NOMO-1 treated with DMSO at 0.1 percent for 48 hours (cell line): ENCODE results near the gene HIGD2B.
"Not testable (repeated sequence)": the region's sequence is repeated elsewhere in the genome, so short reads cannot be mapped to it uniquely, and the experiment has no call there.

ENCODE experiments used
- DNase-seq: peaks from one replicate; lab custom pipeline; 2025; ENCODE audit not compliant: unreplicated experiment; lab: John Stamatoyannopoulos, UW

HIGD2B gene

DNA sequence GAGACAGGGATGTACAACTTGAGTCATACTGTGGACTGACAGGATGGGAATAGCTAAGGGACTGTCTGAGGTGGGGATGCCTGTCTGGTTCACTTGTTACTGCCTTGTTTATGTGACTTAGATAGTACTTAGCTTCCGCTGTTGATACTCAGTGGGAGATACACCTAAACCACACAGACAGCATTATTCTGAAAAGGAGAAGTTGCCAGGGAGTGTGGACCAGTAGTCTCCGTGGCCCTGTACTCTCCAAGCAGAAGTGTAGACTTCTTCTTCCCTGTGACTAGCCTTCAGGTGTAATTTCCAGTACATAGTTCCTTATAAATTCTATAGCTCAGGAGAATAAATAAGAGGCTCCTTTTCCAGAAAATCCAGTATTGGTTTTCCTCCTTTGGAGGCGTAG is 5.1 kb downstream of the HIGD2B start:
- DNase-seq = no peak

DNA sequence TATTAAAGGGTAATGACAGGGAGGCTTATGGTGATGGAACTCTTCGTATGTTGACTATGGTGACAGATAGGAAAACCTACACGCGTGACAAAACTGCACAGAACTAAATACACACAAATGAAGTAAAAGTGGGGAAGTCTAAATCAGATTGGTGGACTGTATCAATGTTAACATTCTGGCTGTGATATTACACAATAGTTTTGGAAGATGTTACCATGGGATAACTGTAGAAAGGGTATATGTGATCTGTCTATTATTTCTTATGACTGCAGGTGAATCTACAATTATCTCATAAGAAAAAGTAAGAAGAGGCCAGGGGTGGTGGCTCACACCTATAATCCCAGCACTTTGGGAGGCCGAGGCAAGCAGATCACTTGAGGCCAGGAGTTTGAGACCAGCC is 9.1 kb downstream of the HIGD2B start:
- DNase-seq = no peak

DNA sequence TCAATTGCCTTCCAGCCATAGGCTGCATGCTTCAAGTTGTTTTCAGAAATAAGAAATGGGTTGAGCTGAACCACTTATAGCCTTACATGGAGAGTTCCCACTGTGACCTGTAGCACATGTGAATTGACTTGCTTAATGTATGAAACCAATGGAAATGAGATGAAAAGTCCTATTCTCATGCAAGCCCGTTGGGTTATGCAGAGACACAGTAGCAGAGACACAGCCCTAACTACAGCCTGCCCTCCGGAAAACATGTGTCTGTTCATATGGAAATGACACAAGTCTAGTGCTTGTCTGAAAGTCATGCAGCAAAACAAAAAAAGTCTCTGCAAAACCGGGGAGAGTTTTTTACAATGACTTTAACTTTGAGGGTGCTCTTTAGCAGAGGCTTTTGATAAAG is 14.5 kb downstream of the HIGD2B start:
- DNase-seq = no peak

DNA sequence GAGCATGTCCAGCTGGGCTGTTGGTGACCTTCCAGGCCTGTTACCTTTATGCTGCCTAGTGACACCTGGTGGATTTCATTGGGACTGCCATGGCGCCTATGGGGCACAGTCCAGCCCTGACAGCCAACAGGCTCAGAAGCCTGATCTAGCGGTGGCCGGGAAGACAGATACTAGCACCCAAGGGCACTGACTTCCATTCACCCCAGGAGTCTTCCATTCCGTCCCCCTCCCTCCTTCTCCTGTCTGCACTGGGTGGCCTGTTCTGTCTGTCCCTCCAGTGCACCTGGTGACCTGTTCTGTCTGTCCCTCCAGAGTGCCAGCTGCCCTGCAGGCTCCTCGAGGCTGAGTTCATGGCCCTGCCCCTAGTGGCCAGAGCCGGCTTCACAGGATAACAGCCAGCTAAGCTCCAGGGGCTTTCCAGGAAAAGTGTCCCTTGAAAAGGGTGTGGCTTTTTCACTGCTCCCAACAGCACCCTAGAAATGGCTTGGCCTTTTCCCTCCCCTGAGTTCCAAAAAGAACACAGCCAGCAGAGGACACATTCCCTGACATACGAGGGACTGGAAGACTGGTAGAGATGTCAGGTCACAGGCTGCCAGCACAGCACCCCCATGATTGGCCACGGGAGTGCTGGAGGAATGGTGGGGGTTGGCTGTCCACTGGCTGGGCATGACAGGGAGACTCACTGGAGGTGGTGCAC is 15.2 kb downstream of the HIGD2B start:
- not testable (repeated sequence) for DNase-seq

DNA sequence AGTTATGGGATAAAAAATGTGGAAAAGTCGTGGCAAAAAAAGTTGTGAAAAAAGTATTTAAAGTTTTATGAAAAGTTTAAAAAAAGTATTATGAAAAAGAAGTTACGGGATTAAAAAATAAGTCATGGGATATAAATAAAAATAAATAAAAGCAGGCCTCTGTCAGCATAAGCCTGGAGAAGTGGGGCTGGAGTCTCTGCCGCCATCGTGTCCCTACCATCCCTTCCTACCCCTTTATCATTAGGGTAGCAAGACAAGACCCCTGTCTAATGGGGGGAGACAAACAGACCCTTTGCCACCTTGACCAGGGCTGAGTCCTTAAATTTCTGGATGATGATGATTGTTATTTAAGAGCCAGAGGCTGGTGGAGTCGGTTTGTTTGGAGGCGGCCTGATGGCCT is 16.2 kb downstream of the HIGD2B start:
- not testable (repeated sequence) for DNase-seq

GRCh38 chr15:72665706-72666105 is 20.3 kb downstream of the HIGD2B start:
- not testable (repeated sequence) for DNase-seq

GRCh38 chr15:72663931-72664330 is 22.1 kb downstream of the HIGD2B start:
- not testable (repeated sequence) for DNase-seq

- DNase-seq = not testable (repeated sequence)
These were observed 24.9 kb downstream of the HIGD2B start for GRCh38 chr15:72661081-72661480.

- DNase-seq = not testable (repeated sequence)
These were observed 30.0 kb downstream of the HIGD2B start for GRCh38 chr15:72656014-72656413.

GRCh38 chr15:72654397-72654796 is 31.6 kb downstream of the HIGD2B start, which contains the start of gene GOLGA6B:
Gene GOLGA6B, plus strand, starts transcription at chr15:72654697. Its CDS starts 41 bp downstream, at chr15:72654738.
- DNase-seq = not testable (repeated sequence)

GRCh38 chr15:72648631-72649253 is 37.2 kb downstream of the HIGD2B start:
- DNase-seq = not testable (repeated sequence)

DNA sequence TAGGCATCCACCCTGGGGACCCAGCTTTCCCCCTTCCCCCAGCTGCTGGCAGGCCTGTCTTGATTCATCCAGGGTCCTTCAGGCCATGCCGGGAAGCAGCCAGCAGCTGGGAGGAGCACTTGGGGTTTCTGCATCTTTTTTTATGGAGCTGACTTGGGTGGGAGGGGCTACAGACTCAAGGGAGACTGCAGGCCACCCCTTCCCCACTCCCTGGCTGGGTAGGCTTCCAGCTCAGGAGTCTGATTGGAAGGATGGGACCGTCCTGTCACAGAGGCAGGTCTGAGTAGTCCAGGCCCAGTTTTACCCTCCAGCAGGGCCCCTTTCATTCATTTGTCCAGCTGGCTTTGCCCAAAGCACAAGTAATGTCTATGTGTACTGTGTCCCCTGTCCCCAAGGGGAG is 43.7 kb downstream of the HIGD2B start:
- not testable (repeated sequence) for DNase-seq

GRCh38 chr15:72639759-72640483 is 46.1 kb downstream of the HIGD2B start:
- DNase-seq = not testable (repeated sequence)

DNA sequence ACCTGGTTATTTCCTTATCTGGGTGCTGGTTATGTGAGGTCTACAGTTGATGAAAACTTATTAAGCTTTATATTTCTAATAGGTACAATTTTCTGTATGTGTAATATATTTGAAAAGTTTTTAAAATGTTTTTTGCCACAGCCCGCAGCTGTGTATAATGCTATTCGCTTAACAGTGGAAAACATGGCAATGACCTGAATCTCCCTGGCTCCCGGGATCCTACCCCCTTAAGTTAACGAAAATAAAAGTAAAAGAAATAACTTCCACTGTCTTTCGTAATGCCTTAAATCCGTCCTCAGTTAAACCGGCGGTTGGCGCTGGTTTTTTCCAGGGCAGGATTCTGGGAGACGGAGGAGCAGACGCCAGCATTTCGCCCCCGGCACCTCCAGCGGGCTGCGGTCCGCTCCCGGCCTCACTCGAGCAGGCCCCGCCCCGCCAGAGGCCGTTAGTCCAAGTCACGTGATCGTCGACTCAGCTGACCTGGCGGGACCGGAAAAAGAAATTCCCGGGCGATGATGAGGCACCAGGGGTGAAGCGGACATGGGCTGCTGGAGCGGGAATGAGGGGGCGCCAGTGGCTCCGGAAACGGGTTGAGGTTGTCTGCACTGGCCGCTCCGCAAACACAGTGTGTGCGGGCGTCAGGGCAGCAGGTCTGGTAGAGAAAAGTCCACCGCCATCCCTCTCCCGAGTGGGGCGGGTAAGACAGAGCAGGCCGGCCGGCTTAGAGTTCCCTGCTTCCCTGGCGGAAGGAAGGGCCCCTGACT is 49.3 kb downstream of the HIGD2B start:
- not testable (repeated sequence) for DNase-seq

DNA sequence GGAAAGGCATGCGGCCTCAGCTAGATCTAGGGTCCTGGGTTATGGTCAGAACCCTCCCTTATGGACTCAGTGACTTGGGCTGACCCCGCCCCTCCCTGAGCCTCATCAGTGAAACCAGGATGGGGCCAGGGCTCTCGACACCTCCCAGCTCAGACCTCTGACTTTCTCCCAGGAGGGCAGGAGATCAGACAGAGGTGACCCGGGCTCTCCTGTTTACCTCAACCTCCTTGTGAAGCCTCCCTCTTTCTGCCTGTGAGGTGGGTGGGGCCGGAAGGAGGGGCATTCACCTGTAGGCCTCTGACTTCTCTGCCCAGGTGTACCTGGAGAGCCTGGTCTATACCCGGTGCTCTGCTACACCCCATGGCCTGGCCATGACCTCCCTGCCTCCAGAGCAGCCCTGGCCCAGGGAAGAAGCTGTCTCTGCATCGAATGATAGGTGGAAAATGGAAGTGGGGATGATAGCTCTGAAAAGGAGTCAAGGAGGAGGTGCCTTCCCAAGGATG is 56.9 kb downstream of the HIGD2B start:
- DNase-seq = not testable (repeated sequence)

- not testable (repeated sequence) for DNase-seq
These were observed 57.5 kb downstream of the HIGD2B start for GRCh38 chr15:72628249-72629067.

DNA sequence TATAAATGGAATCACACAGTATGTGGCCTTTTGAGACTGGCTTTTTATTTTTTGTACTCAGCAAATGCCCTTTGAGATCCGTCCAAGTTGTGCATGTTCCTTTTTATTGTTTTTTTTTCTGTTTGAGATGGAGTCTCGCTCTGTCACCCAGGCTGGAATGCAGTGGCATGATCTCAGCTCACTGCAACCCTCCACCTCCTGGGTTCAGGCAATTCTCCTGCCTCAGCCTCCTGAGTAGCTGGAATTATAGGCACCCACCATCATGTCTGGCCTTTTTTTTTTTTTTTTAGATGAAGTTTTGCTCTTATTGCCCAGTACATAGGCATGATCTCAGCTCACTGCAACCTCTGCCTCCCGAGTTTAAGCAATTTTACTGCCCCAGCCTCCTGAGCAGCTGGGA is 59.8 kb downstream of the HIGD2B start:
- DNase-seq = not testable (repeated sequence)
